Measurements from ENCODE around the gene PRSS38. TPM values are rescaled to one million over a fixed set of nuclear protein-coding genes. Genes with fewer than 3 reads are reported as not detected.

Gene PRSS38
- total and polyA plus RNA-seq, 2 donors (not counting 1 experiment from before 2014, with no cell fraction given): not detected

GRCh38 chr1:227769047-227769935 is 46.2 kb upstream of the PRSS38 start:
- Histone ChIP-seq H3K27me3 (ENCODE audit: control insufficient read depth, insufficient read depth, low read length) (no peaks in the 10 kb centered on the region), H3K4me3 (replicated peaks in 1 of 4; ENCODE audit: control extremely low read depth in 1 of 4, insufficient read depth in 1 of 4, low read depth in 3 of 4, low read length in 4 of 4) (no peak overlapping the region), H3K36me3 (ENCODE audit: control insufficient read depth, insufficient read depth, low read length) (peaks cover 13% of the 10 kb centered on the region), H3K4me1 (ENCODE audit: control insufficient read depth, extremely low read depth, insufficient read depth, low read length) (no peaks in the 10 kb centered on the region), H3K79me2 (ENCODE audit: control insufficient read depth, insufficient read depth, low read length) (no peaks in the 10 kb centered on the region), H2AFZ (ENCODE audit: low read length) (no peak overlapping the region), H3K9me3 (ENCODE audit: control insufficient read depth, insufficient read depth, low read depth, low read length) (no peaks in the 10 kb centered on the region), H3K4me2 (ENCODE audit: extremely low read depth, insufficient read depth, low read length) (no peak overlapping the region), H4K20me1 (ENCODE audit: control insufficient read depth, extremely low read depth, insufficient read depth, low read length) (no peaks in the 10 kb centered on the region), H3K9ac (ENCODE audit: insufficient read depth, low read length) (no peak overlapping the region), H3K27ac (ENCODE audit: insufficient read depth, low read length) (no peak overlapping the region)
- no peak for DNase-seq (ENCODE audit: low read depth in 2 of 2)
- no peak for TF ChIP-seq CTCF (conservative IDR thresholded peaks at IDR 0.05 in 1 of 2, IDR thresholded peaks at IDR 0.05 in 1 of 2; ENCODE audit: low read depth in 1 of 2, low read length in 2 of 2)
- no peak for TF ChIP-seq EZH2 (IDR thresholded peaks at IDR 0.05; ENCODE audit: low read length, missing control alignments)

GRCh38 chr1:227769936-227770494 is 45.5 kb upstream of the PRSS38 start:
- DNase-seq (ENCODE audit: low read depth in 2 of 2): no peak
- H3K27me3 ChIP-seq (ENCODE audit: control insufficient read depth, insufficient read depth, low read length): no peaks in the 10 kb centered on the region
- no peak overlapping the region for H3K4me2 ChIP-seq (ENCODE audit: extremely low read depth, insufficient read depth, low read length)
- peaks cover 2% of the 10 kb centered on the region for H3K4me1 ChIP-seq (ENCODE audit: control insufficient read depth, extremely low read depth, insufficient read depth, low read length)
- H3K36me3 ChIP-seq (ENCODE audit: control insufficient read depth, insufficient read depth, low read length): peaks cover 15% of the 10 kb centered on the region
- H3K79me2 ChIP-seq (ENCODE audit: control insufficient read depth, insufficient read depth, low read length): no peaks in the 10 kb centered on the region
- no peaks in the 10 kb centered on the region for H4K20me1 ChIP-seq (ENCODE audit: control insufficient read depth, extremely low read depth, insufficient read depth, low read length)
- no peak overlapping the region for H3K4me3 ChIP-seq (replicated peaks in 1 of 4; ENCODE audit: control extremely low read depth in 1 of 4, insufficient read depth in 1 of 4, low read depth in 3 of 4, low read length in 4 of 4)
- H3K9ac ChIP-seq (ENCODE audit: insufficient read depth, low read length): no peak overlapping the region
- H3K27ac ChIP-seq (ENCODE audit: insufficient read depth, low read length): no peak overlapping the region
- no peaks in the 10 kb centered on the region for H3K9me3 ChIP-seq (ENCODE audit: control insufficient read depth, insufficient read depth, low read depth, low read length)
- H2AFZ ChIP-seq (ENCODE audit: low read length): no peak overlapping the region
- TF ChIP-seq CTCF (conservative IDR thresholded peaks at IDR 0.05 in 1 of 2, IDR thresholded peaks at IDR 0.05 in 1 of 2; ENCODE audit: low read depth in 1 of 2, low read length in 2 of 2) (no peak), EZH2 (IDR thresholded peaks at IDR 0.05; ENCODE audit: low read length, missing control alignments) (no peak)

GRCh38 chr1:227770812-227771211 is 44.7 kb upstream of the PRSS38 start:
- H3K4me1 ChIP-seq (ENCODE audit: control insufficient read depth, extremely low read depth, insufficient read depth, low read length): peaks cover 3% of the 10 kb centered on the region
- H3K4me2 ChIP-seq (ENCODE audit: extremely low read depth, insufficient read depth, low read length): no peak overlapping the region
- no peak overlapping the region for H3K4me3 ChIP-seq (replicated peaks in 1 of 4; ENCODE audit: control extremely low read depth in 1 of 4, insufficient read depth in 1 of 4, low read depth in 3 of 4, low read length in 4 of 4)
- H3K9ac ChIP-seq (ENCODE audit: insufficient read depth, low read length): no peak overlapping the region
- peaks cover 14% of the 10 kb centered on the region for H3K36me3 ChIP-seq (ENCODE audit: control insufficient read depth, insufficient read depth, low read length)
- no peaks in the 10 kb centered on the region for H3K9me3 ChIP-seq (ENCODE audit: control insufficient read depth, insufficient read depth, low read depth, low read length)
- H4K20me1 ChIP-seq (ENCODE audit: control insufficient read depth, extremely low read depth, insufficient read depth, low read length): no peaks in the 10 kb centered on the region
- no peaks in the 10 kb centered on the region for H3K79me2 ChIP-seq (ENCODE audit: control insufficient read depth, insufficient read depth, low read length)
- H2AFZ ChIP-seq (ENCODE audit: low read length): no peak overlapping the region
- no peak overlapping the region for H3K27ac ChIP-seq (ENCODE audit: insufficient read depth, low read length)
- no peak for DNase-seq (ENCODE audit: low read depth in 2 of 2)
- TF ChIP-seq CTCF (conservative IDR thresholded peaks at IDR 0.05 in 1 of 2, IDR thresholded peaks at IDR 0.05 in 1 of 2; ENCODE audit: low read depth in 1 of 2, low read length in 2 of 2): no peak
- TF ChIP-seq EZH2 (IDR thresholded peaks at IDR 0.05; ENCODE audit: low read length, missing control alignments): no peak
- no peaks in the 10 kb centered on the region for H3K27me3 ChIP-seq (ENCODE audit: control insufficient read depth, insufficient read depth, low read length)

Data from fibroblast of lung (primary cell).